ENCODE results near the gene GRK6. TPM values are rescaled to one million over a fixed set of nuclear protein-coding genes. Genes with fewer than 3 reads are reported as not detected.
A peak's percentile ranks its signal among the peaks of the same experiment; 100 is the strongest.

GRK6 gene
- total and polyA plus RNA-seq, 2 experiments from 2014 or later, result 13.0 to 56.8 TPM

DNA sequence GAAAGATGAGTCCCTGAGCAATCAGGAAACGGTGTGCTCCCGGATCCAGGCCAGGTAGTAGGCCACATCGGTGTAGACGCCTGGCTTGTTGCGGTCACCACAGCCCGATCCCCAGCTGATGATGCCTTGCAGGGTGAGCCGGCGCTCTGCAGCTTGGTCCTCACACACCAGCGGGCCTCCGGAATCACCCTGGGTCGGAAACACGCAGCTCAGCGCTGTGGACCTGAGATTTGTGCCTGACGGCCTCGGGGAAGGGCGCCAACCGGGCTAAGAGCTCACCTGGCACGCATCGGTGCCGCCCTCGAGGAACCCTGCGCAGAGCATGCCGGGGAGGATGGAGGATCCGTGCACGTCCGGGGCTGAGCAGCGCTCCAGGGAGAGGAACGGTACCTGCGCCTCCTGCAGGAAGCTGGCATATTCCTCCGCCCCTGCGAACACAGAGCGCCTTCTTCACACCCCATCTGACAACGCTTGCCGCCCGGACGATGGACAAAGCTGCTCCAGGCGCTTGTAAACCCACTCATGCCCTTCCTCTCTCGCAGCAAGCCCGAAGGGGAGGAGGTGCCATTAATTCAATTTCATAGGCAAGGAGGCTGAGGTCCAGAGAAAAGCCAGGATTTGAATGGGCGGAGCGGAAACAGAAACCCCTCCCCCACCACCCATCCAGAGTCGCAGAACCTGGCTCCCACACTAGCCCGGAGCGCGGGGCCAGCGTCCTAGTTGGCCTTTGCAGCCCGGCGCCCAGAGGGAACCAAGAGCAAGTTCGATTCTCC, 24.0 kb upstream of the GRK6 start:
- Histone ChIP-seq H3K4me1 (ENCODE audit: insufficient read depth) (peaks cover 6% of the 10 kb centered on the region; the same call in 1 of the 2 replicates), H3K27me3 (ENCODE audit: insufficient read depth) (peaks cover 77% of the 10 kb centered on the region), H3F3A (replicated peaks; ENCODE audit: low read depth) (peaks cover 23% of the 10 kb centered on the region), H3K79me2 (replicated peaks; ENCODE audit: insufficient read depth) (no peaks in the 10 kb centered on the region), H3K27ac (ENCODE audit: low read depth) (no peak overlapping the region), H3K4me3 (peak overlapping the region; percentile 71), H2AFZ (peak overlapping the region; percentile 99), H3K9me2 (ENCODE audit: insufficient read depth) (peaks cover 3% of the 10 kb centered on the region; the same call in 1 of the 2 replicates), H4K20me1 (replicated peaks; ENCODE audit: insufficient read depth) (no peaks in the 10 kb centered on the region), H3K36me3 (ENCODE audit: insufficient read depth) (no peaks in the 10 kb centered on the region), H3K4me2 (peak overlapping the region; percentile 90)
- H3K9me3 Mint-ChIP-seq, result no peaks in the 10 kb centered on the region
- peak; percentile 74 for ATAC-seq
- TF ChIP-seq NANOG (IDR thresholded peaks at IDR 0.05; ENCODE audit: borderline replicate concordance) (no peak), CREB1 (CRISPR knock-in tag; IDR thresholded peaks at IDR 0.05; ENCODE audit: low read depth) (peak; percentile 55; the same call in 1 of the 2 replicates), POLR2AphosphoS5 (IDR thresholded peaks at IDR 0.05; ENCODE audit: low read depth) (no peak), ZNF331 (CRISPR knock-in tag; IDR thresholded peaks at IDR 0.05; ENCODE audit: low read depth) (no peak), JUNB (IDR thresholded peaks at IDR 0.05; ENCODE audit: unreplicated experiment) (no peak), EZH2phosphoT487 (IDR thresholded peaks at IDR 0.05; ENCODE audit: unreplicated experiment) (no peak), EZH2 (IDR thresholded peaks at IDR 0.05; ENCODE audit: low read depth, unreplicated experiment) (no peak), STAT1 (IDR thresholded peaks at IDR 0.05; ENCODE audit: unreplicated experiment) (no peak), ZNF114 (CRISPR knock-in tag; IDR thresholded peaks at IDR 0.05) (no peak)
- TF ChIP-seq, protein P1, sequence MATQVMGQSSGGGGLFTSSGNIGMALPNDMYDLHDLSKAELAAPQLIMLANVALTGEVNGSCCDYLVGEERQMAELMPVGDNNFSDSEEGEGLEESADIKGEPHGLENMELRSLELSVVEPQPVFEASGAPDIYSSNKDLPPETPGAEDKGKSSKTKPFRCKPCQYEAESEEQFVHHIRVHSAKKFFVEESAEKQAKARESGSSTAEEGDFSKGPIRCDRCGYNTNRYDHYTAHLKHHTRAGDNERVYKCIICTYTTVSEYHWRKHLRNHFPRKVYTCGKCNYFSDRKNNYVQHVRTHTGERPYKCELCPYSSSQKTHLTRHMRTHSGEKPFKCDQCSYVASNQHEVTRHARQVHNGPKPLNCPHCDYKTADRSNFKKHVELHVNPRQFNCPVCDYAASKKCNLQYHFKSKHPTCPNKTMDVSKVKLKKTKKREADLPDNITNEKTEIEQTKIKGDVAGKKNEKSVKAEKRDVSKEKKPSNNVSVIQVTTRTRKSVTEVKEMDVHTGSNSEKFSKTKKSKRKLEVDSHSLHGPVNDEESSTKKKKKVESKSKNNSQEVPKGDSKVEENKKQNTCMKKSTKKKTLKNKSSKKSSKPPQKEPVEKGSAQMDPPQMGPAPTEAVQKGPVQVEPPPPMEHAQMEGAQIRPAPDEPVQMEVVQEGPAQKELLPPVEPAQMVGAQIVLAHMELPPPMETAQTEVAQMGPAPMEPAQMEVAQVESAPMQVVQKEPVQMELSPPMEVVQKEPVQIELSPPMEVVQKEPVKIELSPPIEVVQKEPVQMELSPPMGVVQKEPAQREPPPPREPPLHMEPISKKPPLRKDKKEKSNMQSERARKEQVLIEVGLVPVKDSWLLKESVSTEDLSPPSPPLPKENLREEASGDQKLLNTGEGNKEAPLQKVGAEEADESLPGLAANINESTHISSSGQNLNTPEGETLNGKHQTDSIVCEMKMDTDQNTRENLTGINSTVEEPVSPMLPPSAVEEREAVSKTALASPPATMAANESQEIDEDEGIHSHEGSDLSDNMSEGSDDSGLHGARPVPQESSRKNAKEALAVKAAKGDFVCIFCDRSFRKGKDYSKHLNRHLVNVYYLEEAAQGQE (IDR thresholded peaks at IDR 0.05; ENCODE audit: unreplicated experiment), result no peak
- TF ChIP-seq, protein P2, sequence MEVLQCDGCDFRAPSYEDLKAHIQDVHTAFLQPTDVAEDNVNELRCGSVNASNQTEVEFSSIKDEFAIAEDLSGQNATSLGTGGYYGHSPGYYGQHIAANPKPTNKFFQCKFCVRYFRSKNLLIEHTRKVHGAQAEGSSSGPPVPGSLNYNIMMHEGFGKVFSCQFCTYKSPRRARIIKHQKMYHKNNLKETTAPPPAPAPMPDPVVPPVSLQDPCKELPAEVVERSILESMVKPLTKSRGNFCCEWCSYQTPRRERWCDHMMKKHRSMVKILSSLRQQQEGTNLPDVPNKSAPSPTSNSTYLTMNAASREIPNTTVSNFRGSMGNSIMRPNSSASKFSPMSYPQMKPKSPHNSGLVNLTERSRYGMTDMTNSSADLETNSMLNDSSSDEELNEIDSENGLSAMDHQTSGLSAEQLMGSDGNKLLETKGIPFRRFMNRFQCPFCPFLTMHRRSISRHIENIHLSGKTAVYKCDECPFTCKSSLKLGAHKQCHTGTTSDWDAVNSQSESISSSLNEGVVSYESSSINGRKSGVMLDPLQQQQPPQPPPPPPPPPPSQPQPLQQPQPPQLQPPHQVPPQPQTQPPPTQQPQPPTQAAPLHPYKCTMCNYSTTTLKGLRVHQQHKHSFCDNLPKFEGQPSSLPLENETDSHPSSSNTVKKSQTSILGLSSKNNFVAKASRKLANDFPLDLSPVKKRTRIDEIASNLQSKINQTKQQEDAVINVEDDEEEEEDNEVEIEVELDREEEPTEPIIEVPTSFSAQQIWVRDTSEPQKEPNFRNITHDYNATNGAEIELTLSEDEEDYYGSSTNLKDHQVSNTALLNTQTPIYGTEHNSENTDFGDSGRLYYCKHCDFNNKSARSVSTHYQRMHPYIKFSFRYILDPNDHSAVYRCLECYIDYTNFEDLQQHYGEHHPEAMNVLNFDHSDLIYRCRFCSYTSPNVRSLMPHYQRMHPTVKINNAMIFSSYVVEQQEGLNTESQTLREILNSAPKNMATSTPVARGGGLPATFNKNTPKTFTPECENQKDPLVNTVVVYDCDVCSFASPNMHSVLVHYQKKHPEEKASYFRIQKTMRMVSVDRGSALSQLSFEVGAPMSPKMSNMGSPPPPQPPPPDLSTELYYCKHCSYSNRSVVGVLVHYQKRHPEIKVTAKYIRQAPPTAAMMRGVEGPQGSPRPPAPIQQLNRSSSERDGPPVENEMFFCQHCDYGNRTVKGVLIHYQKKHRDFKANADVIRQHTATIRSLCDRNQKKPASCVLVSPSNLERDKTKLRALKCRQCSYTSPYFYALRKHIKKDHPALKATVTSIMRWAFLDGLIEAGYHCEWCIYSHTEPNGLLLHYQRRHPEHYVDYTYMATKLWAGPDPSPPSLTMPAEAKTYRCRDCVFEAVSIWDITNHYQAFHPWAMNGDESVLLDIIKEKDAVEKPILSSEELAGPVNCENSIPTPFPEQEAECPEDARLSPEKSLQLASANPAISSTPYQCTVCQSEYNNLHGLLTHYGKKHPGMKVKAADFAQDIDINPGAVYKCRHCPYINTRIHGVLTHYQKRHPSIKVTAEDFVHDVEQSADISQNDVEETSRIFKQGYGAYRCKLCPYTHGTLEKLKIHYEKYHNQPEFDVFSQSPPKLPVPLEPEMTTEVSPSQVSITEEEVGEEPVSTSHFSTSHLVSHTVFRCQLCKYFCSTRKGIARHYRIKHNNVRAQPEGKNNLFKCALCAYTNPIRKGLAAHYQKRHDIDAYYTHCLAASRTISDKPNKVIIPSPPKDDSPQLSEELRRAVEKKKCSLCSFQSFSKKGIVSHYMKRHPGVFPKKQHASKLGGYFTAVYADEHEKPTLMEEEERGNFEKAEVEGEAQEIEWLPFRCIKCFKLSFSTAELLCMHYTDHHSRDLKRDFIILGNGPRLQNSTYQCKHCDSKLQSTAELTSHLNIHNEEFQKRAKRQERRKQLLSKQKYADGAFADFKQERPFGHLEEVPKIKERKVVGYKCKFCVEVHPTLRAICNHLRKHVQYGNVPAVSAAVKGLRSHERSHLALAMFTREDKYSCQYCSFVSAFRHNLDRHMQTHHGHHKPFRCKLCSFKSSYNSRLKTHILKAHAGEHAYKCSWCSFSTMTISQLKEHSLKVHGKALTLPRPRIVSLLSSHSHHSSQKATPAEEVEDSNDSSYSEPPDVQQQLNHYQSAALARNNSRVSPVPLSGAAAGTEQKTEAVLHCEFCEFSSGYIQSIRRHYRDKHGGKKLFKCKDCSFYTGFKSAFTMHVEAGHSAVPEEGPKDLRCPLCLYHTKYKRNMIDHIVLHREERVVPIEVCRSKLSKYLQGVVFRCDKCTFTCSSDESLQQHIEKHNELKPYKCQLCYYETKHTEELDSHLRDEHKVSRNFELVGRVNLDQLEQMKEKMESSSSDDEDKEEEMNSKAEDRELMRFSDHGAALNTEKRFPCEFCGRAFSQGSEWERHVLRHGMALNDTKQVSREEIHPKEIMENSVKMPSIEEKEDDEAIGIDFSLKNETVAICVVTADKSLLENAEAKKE (CRISPR knock-in tag; IDR thresholded peaks at IDR 0.05), result no peak
- TF ChIP-seq, protein P3, sequence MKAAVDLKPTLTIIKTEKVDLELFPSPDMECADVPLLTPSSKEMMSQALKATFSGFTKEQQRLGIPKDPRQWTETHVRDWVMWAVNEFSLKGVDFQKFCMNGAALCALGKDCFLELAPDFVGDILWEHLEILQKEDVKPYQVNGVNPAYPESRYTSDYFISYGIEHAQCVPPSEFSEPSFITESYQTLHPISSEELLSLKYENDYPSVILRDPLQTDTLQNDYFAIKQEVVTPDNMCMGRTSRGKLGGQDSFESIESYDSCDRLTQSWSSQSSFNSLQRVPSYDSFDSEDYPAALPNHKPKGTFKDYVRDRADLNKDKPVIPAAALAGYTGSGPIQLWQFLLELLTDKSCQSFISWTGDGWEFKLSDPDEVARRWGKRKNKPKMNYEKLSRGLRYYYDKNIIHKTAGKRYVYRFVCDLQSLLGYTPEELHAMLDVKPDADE (IDR thresholded peaks at IDR 0.05), result no peak
- TF ChIP-seq, protein P4, sequence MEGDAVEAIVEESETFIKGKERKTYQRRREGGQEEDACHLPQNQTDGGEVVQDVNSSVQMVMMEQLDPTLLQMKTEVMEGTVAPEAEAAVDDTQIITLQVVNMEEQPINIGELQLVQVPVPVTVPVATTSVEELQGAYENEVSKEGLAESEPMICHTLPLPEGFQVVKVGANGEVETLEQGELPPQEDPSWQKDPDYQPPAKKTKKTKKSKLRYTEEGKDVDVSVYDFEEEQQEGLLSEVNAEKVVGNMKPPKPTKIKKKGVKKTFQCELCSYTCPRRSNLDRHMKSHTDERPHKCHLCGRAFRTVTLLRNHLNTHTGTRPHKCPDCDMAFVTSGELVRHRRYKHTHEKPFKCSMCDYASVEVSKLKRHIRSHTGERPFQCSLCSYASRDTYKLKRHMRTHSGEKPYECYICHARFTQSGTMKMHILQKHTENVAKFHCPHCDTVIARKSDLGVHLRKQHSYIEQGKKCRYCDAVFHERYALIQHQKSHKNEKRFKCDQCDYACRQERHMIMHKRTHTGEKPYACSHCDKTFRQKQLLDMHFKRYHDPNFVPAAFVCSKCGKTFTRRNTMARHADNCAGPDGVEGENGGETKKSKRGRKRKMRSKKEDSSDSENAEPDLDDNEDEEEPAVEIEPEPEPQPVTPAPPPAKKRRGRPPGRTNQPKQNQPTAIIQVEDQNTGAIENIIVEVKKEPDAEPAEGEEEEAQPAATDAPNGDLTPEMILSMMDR (conservative IDR thresholded peaks at IDR 0.05; ENCODE audit: low read depth in 2 of 2), result peak; percentile 60 to 70
- DNase-seq (ENCODE audit: low spot score), result peak; percentile 97
- H3K36me3 Mint-ChIP-seq (ENCODE audit: low read depth), result no peaks in the 10 kb centered on the region
- peaks cover 61% of the 10 kb centered on the region for H3K27me3 Mint-ChIP-seq (ENCODE audit: insufficient read depth, low read depth, poor library complexity)
- no peak overlapping the region for H3K27ac Mint-ChIP-seq
- peaks cover 18% of the 10 kb centered on the region; the same call in 2 of the 3 replicates for H3K4me1 Mint-ChIP-seq
- peak overlapping the region; percentile 78 for H3K4me3 Mint-ChIP-seq

All from GM23338 (cell line).